GM19238 (cell line): Measurements from ENCODE around the gene CDRT4.

Experiments
- DNase-seq: peaks from one replicate; pipeline ENCODE4 v3.0.0; 2011; ENCODE audit warnings: low spot score; ENCODE audit not compliant: insufficient read length

The CDRT4 gene

GRCh38 chr17:15397620-15398019, 69.8 kb downstream of the CDRT4 start:
- DNase-seq = no peak

GRCh38 chr17:15395091-15395490, 72.3 kb downstream of the CDRT4 start:
- DNase-seq = no peak

DNA sequence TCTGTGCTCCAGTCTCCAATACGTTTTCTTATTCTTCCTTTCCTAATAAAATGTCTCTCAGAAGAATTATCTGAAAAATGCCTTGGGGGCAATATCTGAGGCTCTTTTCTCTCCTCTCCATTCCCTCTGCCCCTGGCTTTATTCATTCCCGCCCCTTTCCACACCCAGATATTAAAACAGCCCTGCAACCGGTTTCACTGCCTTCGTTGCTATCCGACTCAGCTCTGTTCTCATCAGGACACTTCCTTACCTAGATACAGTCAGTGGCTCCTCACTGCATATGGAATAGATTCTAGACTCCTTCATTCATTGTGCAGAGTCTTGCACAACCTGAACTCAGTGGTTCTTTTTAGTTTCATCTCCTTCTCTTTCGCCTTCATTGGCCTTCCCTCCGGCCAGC, 74.0 kb downstream of the CDRT4 start:
- DNase-seq = no peak

DNA sequence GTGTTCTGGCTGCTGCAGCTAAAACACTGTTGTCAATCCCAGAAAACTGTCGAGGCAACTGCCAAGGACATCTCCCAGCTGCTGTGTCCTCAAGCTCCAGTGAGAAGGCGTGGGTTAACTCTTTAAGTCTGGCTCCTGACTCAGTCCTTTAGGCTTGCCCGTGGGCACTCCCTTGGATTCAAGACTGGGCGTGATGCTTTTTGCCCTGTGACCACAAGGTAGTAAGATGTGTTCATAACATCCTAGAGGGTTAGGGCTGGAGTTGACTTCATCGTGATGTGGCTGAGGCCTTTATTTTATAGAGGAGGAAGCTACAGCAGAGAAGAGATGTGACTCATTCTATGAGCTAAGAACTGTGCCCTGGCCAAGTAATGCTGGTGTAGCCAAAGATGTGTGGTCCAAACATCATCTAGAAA, 75.1 kb downstream of the CDRT4 start:
- no peak for DNase-seq

DNA sequence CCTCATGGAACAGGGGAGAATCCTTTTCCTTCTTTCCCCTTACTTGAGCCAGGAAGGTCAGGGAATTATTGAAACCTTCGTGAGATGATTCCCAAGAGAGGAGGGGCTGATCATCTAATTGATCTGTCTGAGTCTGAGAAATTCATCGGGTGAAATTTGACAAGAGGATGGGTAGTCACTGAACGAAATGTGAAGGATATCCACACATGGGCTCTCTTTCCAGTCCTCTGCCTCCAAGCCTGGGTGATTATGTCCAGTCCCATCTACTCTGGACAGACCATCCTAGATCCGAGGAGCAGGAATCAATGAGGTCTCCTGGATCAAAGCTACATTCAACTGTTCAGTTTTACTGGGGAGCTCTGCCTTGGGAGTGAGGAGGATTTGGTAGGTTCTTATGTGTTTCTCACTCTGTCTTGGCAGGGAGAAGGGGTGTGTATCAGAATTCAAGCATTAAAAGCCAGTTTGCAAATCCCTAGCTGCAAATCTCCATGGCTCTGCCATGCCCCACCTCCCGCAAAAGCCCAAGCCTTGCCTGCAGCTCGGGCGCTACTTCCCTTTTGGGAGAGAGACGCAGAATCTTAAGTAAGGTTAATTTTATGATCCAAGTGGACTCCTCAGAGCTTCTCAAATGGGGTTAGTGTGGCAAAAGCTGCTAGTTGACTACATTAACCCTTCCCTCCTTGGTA, 78.9 kb downstream of the CDRT4 start:
- DNase-seq = no peak

- DNase-seq = no peak
Observed at GRCh38 chr17:15386083-15386482, 81.3 kb downstream of the CDRT4 start.
